HCT116 (cell line): ENCODE results near the gene RNGTT. TPM values are rescaled to one million over a fixed set of nuclear protein-coding genes. Genes with fewer than 3 reads are reported as not detected.

Source experiments
- ATAC-seq: fragments of 200-7000 bp; cut with Tn5 transposase; 2 replicates; pipeline ENCODE4 v1.9.1; 2020; ENCODE audit warnings: mild to moderate bottlenecking, moderate library complexity
- BruUV-seq: library from RNA; stranded (reverse); fragments of 400-500 nt; replicated peaks from 2 replicates; lab custom pipeline; 2021; lab: Mats Ljungman, UMichigan
- CTCF ChIA-PET: fragments of 300-600 bp; sonication (Branson Sonifier 250); formaldehyde crosslinking; loops from one replicate; lab custom pipeline; 2021; ENCODE audit warnings: antibody characterized with exemption; lab: Charles Lee
- POLR2A ChIA-PET: fragments of 300-600, 350-600 bp; sonication (Branson Sonifier 250); formaldehyde crosslinking; loops from one replicate; lab custom pipeline; 2021; ENCODE audit warnings: antibody characterized with exemption; lab: Charles Lee
- RAD21 ChIA-PET, 2 experiments: fragments of 300-600 bp; sonication (Branson Sonifier 250); formaldehyde crosslinking; loops; one replicate each; lab custom pipeline; 2023; ENCODE audit warnings: low total read pairs in 2 of 2; ENCODE audit not compliant: uncharacterized antibody in 2 of 2, unreplicated experiment in 2 of 2, low non-redundant PET in 1 of 2; lab: Charles Lee
- DNase-seq: peaks from one replicate; pipeline ENCODE4 v3.0.0-alpha.2; 2010; ENCODE audit warnings: low read depth, low spot score
- H2AFZ ChIP-seq: fragments of 200-600 bp; shearing (Covaris generic), sonication (generic); 2 replicates; pipeline ENCODE4 v1.6.1; 2017; ENCODE audit warnings: low read depth, mixed run types, mixed read lengths, antibody characterized with exemption, low read length; ENCODE audit not compliant: poor library complexity, severe bottlenecking
- H3K27ac ChIP-seq: 2 replicates; pipeline ENCODE4 v1.5.1; 2012; ENCODE audit warnings: low read depth, low read length
- H3K27me3 ChIP-seq: fragments of 200-600 bp; sonication (generic); 2 replicates; pipeline ENCODE4 v1.6.1; 2016; ENCODE audit warnings: mixed run types, low read length, mixed read lengths; ENCODE audit not compliant: insufficient read depth
- H3K36me3 ChIP-seq, 2 experiments: fragments of 200-500 bp in 1 of 2; fragments of 200-600 bp in 1 of 2; sonication (Bioruptor generic) in 1 of 2; sonication (generic) in 1 of 2; 2 replicates each; pipeline versions ENCODE4 v1.5.1 to v1.6.1; 2014 to 2016; ENCODE audit warnings: low read length in 2 of 2, inconsistent platforms in 1 of 2, mixed read lengths in 1 of 2, mixed run types in 1 of 2; ENCODE audit not compliant: insufficient read depth in 2 of 2, control insufficient read depth in 1 of 2
- H3K4me1 ChIP-seq, 2 experiments: fragments of 200-600 bp in 1 of 2; sonication (generic) in 1 of 2; 2 replicates each; pipeline versions ENCODE4 v1.5.1 to v1.6.1; 2012 to 2017; ENCODE audit warnings: low read length in 2 of 2, inconsistent platforms in 1 of 2, mild to moderate bottlenecking in 1 of 2, mixed read lengths in 1 of 2, mixed run types in 1 of 2, moderate library complexity in 1 of 2; ENCODE audit not compliant: insufficient read depth in 2 of 2, control insufficient read depth in 1 of 2
- H3K4me2 ChIP-seq: fragments of 200-600 bp; sonication (generic); 2 replicates; pipeline ENCODE4 v1.6.1; 2017; ENCODE audit warnings: mixed run types, low read length, mixed read lengths
- H3K4me3 ChIP-seq, 2 experiments: fragments of 200-600 bp in 1 of 2; sonication (generic) in 1 of 2; replicated peaks in 1 of 2; 2 replicates each; pipeline ENCODE4 v1.5.1; 2011 to 2016; ENCODE audit warnings: low read length in 2 of 2, control low read depth in 1 of 2, low read depth in 1 of 2, mild to moderate bottlenecking in 1 of 2, mixed read lengths in 1 of 2, mixed run types in 1 of 2
- H3K79me2 ChIP-seq: fragments of 200-600 bp; sonication (generic); 2 replicates; pipeline ENCODE4 v1.6.1; 2017; ENCODE audit warnings: mild to moderate bottlenecking, mixed run types, low read length, moderate library complexity, mixed read lengths; ENCODE audit not compliant: insufficient read depth
- H3K9ac ChIP-seq: fragments of 200-600 bp; sonication (generic); 2 replicates; pipeline ENCODE4 v1.6.1; 2016; ENCODE audit warnings: low read length, mixed read lengths
- H3K9me2 ChIP-seq: fragments of 200-600 bp; sonication (generic), shearing (Covaris generic); 2 replicates; pipeline ENCODE4 v1.6.1; 2017; ENCODE audit warnings: mixed run types, mild to moderate bottlenecking, moderate library complexity; ENCODE audit not compliant: insufficient read depth
- H3K9me3 ChIP-seq, 2 experiments: fragments of 200-500 bp in 1 of 2; fragments of 200-600 bp in 1 of 2; sonication (Bioruptor generic) in 1 of 2; sonication (generic) in 1 of 2; 2 replicates each; pipeline ENCODE4 v1.6.1; 2014 to 2017; ENCODE audit warnings: low read length in 2 of 2, mixed read lengths in 2 of 2, inconsistent platforms in 1 of 2, low read depth in 1 of 2, mild to moderate bottlenecking in 1 of 2, mixed run types in 1 of 2, moderate library complexity in 1 of 2; ENCODE audit not compliant: control insufficient read depth in 1 of 2, insufficient read depth in 1 of 2
- H4K20me1 ChIP-seq: fragments of 200-600 bp; sonication (generic), shearing (Covaris generic); 2 replicates; pipeline ENCODE4 v1.6.1; 2017; ENCODE audit warnings: mixed run types, mild to moderate bottlenecking, moderate library complexity; ENCODE audit not compliant: insufficient read depth
- CBX3 ChIP-seq: IDR thresholded peaks from 2 replicates; pipeline ENCODE4 v1.6.1; 2012; ENCODE audit warnings: low read depth
- CEBPB ChIP-seq: IDR thresholded peaks from 2 replicates; pipeline ENCODE4 v1.6.1; 2012; ENCODE audit warnings: low read depth
- EGR1 ChIP-seq: IDR thresholded peaks from 2 replicates; pipeline ENCODE4 v1.6.1; 2012; ENCODE audit warnings: low read depth
- ELF1 ChIP-seq: IDR thresholded peaks from 2 replicates; pipeline ENCODE4 v1.6.1; 2012; ENCODE audit warnings: low read depth, borderline replicate concordance
- EZH2phosphoT487 ChIP-seq: fragments of 200-600 bp; IDR thresholded peaks from 2 replicates; pipeline ENCODE4 v1.6.1; 2018; ENCODE audit warnings: antibody characterized with exemption, borderline replicate concordance
- JUND ChIP-seq: IDR thresholded peaks from 2 replicates; pipeline ENCODE4 v1.6.1; 2012
- POLR2A ChIP-seq: IDR thresholded peaks from 2 replicates; pipeline ENCODE4 v1.7.0; 2011; ENCODE audit warnings: borderline replicate concordance; ENCODE audit not compliant: insufficient read depth, insufficient read length; ENCODE audit errors: extremely low read depth
- POLR2AphosphoS5 ChIP-seq: IDR thresholded peaks from 2 replicates; pipeline ENCODE4 v1.6.1; 2011; ENCODE audit warnings: mild to moderate bottlenecking, low read depth, low read length, moderate library complexity
- SRF ChIP-seq: IDR thresholded peaks from 2 replicates; pipeline ENCODE4 v1.6.1; 2012; ENCODE audit warnings: low read depth
- TCF7L2 ChIP-seq: IDR thresholded peaks from 2 replicates; pipeline ENCODE4 v1.7.0; 2011; ENCODE audit warnings: borderline replicate concordance, inconsistent platforms; ENCODE audit not compliant: insufficient read depth, insufficient read length; ENCODE audit errors: extremely low read depth
- YY1 ChIP-seq: IDR thresholded peaks from 2 replicates; pipeline ENCODE4 v1.6.1; 2011; ENCODE audit warnings: low read length, low read depth, moderate library complexity, mild to moderate bottlenecking; ENCODE audit not compliant: insufficient replicate concordance; ENCODE audit errors: extremely low read depth
- ZFX ChIP-seq: fragments of 450-650 bp; IDR thresholded peaks from 2 replicates; pipeline ENCODE4 v1.6.1; 2017
- intact Hi-C: fragments of 100-400 bp; cut with micrococcal nuclease; formaldehyde crosslinking; loops from 2 replicates; pipeline ENCODE4 v1.10.0; 2022
- total RNA-seq: library from RNA; stranded (reverse); gene quantifications from one replicate; pipeline ENCODE4 v1.2.1, GENCODE V29; 2021; ENCODE audit not compliant: unreplicated experiment
- TF ChIP-seq, protein P1 (sequence below): IDR thresholded peaks from 2 replicates; pipeline ENCODE4 v1.6.1; 2012
- TF ChIP-seq, protein P2 (sequence below), 3 experiments: fragments of 200-600 bp in 1 of 3; sonication (generic) in 1 of 3; IDR thresholded peaks in 2 of 3; conservative IDR thresholded peaks in 1 of 3; 2 replicates each; pipeline ENCODE4 v1.5.1; 2012 to 2017; ENCODE audit warnings: low read depth in 2 of 3, low read length in 2 of 3, antibody characterized with exemption in 1 of 3, borderline replicate concordance in 1 of 3, control low read depth in 1 of 3, mild to moderate bottlenecking in 1 of 3, mixed read lengths in 1 of 3, mixed run types in 1 of 3, moderate library complexity in 1 of 3; ENCODE audit not compliant: insufficient read depth in 1 of 3

Gene RNGTT
- total RNA-seq, 1 experiment from 2014 or later: 23.0 TPM

DNA sequence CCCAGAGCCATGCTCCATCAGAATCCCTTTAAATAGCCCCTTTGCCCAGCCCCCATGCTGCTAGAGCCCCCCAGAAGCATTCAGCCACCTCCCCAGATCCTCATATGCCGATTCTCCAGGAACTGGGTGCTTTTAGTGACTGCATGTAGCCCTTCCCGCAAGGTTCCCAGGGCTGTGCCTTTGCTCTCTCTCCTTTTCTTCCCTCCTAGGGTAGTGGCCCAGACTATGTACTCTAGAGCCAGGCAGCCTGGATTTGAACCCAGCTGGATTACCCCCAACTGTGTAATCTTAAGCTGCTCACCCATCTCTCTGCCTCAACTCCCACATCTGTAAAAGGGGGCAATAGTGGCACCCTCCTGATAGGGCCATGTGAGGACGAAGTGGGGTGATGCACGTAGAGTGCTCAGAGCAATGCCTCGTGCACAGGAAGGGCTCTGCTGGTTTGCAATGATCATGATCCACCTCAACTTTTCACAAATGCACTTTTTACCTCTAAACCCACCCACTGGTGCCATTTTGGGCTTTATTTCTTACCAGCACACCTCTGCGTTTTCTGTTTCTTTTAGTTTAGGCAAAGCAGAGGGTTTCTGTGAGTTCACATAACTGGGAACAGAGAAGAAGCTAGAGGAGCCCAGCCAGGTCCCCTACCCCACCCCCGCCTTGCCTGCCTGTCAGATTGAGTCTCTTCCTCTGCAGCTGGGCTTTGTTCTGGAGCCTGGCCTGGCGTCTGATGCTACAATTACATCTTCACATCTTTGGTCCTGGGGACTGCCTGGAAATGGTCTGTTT, 396.5 kb downstream of the RNGTT start:
- Histone ChIP-seq H3K4me3 (no peak overlapping the region), H3K79me2 (no peaks in the 10 kb centered on the region), H3K9me3 (no peaks in the 10 kb centered on the region), H2AFZ (no peak overlapping the region), H3K27ac (no peak overlapping the region), H3K9ac (no peak overlapping the region), H4K20me1 (no peaks in the 10 kb centered on the region), H3K27me3 (0 out of 2 replicates have a peak, but pooled peaks cover 4% of the 10 kb centered on the region), H3K4me2 (no peak overlapping the region), H3K36me3 (no peaks in the 10 kb centered on the region), H3K4me1 (no peaks in the 10 kb centered on the region), H3K9me2 (no peaks in the 10 kb centered on the region)
- CTCF ChIA-PET: no interaction called here
- intact Hi-C loops: no loop called here
- no TSS peak for BruUV-seq
- POLR2A ChIA-PET: no interaction called here
- DNase-seq: no peak
- RAD21 ChIA-PET: no interaction called here
- no peak for ATAC-seq
- TF ChIP-seq ZFX (no peak), CEBPB (no peak), JUND (no peak), POLR2AphosphoS5 (no peak), TCF7L2 (no peak), ELF1 (no peak), SRF (no peak), YY1 (no peak), POLR2A (no peak), CBX3 (no peak), EGR1 (no peak), EZH2phosphoT487 (no peak)
- TF ChIP-seq, protein P1, sequence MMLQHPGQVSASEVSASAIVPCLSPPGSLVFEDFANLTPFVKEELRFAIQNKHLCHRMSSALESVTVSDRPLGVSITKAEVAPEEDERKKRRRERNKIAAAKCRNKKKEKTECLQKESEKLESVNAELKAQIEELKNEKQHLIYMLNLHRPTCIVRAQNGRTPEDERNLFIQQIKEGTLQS: no peak
- TF ChIP-seq, protein P2, sequence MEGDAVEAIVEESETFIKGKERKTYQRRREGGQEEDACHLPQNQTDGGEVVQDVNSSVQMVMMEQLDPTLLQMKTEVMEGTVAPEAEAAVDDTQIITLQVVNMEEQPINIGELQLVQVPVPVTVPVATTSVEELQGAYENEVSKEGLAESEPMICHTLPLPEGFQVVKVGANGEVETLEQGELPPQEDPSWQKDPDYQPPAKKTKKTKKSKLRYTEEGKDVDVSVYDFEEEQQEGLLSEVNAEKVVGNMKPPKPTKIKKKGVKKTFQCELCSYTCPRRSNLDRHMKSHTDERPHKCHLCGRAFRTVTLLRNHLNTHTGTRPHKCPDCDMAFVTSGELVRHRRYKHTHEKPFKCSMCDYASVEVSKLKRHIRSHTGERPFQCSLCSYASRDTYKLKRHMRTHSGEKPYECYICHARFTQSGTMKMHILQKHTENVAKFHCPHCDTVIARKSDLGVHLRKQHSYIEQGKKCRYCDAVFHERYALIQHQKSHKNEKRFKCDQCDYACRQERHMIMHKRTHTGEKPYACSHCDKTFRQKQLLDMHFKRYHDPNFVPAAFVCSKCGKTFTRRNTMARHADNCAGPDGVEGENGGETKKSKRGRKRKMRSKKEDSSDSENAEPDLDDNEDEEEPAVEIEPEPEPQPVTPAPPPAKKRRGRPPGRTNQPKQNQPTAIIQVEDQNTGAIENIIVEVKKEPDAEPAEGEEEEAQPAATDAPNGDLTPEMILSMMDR (IDR thresholded peaks at IDR 0.05 in 2 of 3, conservative IDR thresholded peaks at IDR 0.05 in 1 of 3; ENCODE audit: borderline replicate concordance in 1 of 3, insufficient read depth in 1 of 3, low read depth in 2 of 3, low read length in 2 of 3): no peak
- TF ChIP-seq, all 23 proteins: peak for 0
